GM19351 (cell line): Measurements from ENCODE around the gene KRTAP10-9.
"Not testable (repeated sequence)": the region's sequence is repeated elsewhere in the genome, so short reads cannot be mapped to it uniquely, and the experiment has no call there.

ENCODE experiments used
- ATAC-seq: cut with Tn5 transposase; IDR thresholded peaks from one replicate; pipeline ENCODE4 v1.9.1; 2021; ENCODE audit warnings: mild to moderate bottlenecking, moderate library complexity; ENCODE audit not compliant: unreplicated experiment

Gene KRTAP10-9, protein sequence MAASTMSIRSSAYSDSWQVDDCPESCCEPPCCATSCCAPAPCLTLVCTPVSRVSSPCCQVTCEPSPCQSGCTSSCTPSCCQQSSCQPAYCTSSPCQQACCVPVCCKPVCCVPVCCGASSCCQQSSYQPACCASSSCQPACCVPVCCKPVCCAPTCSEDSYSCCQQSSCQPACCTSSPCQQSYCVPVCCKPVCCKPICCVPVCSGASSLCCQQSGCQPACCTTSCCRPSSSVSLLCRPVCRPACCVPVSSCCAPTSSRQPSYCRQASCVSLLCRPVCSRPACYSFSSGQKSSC

DNA sequence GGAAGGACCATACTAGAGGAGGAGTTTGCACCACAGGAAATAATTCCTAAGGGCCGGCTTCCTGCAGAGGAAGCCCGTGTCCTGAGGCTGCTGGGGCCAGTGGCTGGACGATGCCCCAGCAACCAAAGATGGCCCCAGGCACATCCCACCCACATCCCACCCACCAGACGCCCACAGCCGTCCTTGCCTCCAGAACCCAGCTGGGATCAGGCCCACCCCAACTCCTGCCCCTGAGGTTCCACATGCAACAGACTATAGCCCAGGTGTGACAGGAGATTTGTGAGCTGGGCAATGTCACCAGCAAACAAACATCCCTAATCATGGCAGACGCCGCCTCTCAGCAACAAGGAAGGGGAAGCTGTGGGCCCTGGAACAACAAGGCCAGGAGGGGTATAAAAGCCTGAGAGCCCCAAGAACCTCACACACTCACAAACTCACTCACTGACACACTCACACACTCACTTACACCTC is at the start of gene KRTAP10-9:
TSS of gene KRTAP10-9 (plus strand) at position 421 of the 471 bp plus-strand sequence. CDS start 79 bp downstream, outside the sequence.
- no peak for ATAC-seq

DNA sequence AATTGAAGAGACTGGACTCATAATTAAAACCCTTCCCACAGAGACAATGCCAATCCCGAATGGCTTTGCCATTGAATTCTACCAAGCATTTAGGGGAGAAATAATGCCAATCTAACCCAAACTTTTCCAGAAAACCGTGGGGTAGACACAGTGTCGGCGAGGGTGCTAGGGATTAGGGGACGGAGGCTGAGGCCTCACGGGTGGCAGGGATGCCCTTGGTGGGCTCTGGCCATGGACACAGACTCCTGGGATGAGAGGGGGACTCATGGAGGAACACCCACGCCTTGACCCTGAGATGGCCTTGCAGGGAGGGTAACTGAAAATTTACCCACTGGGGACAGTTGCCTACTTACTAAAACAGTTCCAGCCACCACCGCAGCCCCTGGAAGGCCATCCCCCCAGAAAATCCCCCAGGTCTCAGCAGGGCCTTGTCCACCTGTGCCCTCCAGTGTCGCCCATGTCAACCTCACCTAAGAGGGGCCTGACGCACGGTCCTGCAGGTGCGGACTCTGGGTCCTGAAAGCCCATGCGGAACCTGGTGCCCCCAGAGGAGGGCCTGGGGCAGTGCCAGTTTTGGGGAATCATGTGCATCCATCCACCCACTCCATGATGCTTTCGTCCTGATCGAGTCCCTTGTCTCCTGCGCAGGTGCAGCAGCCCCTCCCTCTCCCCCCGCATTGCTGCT is 48.4 kb upstream of the KRTAP10-9 start:
- ATAC-seq: no peak

DNA sequence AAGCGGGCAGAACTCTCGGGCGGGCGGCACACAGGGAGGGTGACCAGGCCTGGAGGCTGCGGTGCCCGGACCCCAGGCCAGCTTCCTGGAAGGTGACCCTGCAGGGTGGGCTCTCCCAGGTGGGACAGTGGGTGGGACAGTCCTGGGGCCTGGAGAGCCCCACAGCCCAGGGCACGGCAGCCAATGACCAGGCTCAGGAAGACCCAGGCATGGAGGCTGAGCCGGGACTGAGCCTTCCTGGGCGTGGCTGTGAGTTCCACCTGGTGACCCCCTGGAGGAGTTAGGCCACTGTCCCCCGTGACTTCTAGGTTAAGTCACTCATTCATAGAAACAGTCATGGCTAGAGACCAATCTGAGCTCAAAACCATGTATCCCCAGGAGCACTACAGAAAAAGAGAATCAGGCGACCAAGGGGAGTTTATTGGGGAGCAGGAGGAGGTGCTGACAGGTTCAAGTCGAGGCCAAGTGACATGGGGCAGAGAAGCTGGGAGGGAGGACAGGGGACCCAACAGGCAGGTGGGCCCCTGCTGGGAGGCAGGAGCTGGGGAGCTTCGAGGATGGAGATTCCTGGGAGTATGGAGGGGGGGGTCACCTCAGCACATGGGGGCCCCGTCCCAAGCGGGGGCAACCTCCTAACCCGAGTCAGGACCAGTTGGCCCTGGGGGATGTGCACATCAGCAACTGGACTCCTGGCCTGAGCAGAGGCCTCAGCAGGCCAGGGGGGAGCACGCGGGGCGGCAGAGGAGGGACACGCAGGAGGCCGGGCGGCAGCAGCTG is 47.6 kb upstream of the KRTAP10-9 start:
- no peak for ATAC-seq

DNA sequence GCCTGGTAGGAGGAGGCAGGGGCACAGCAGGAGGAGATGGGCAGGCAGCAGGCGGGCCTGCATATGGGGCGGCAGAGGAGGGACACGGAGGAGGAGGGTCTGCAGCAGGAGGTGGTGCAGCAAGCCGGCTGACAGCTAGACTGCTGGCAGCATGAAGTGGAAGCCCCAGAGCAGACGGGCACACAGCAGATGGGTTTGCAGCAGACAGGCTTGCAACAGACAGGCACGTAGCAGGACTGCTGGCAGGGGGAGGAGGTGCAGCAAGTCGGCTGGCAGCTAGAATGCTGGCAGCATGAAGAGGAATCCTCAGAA is 47.1 kb upstream of the KRTAP10-9 start:
- ATAC-seq: no peak

GRCh38 chr21:44580231-44580821 is 46.6 kb upstream of the KRTAP10-9 start, which contains the start of gene KRTAP10-5:
Gene KRTAP10-5 (minus strand): TSS chr21:44580604. CDS start chr21:44580578, 26 bp downstream.
- ATAC-seq: not testable (repeated sequence)

DNA sequence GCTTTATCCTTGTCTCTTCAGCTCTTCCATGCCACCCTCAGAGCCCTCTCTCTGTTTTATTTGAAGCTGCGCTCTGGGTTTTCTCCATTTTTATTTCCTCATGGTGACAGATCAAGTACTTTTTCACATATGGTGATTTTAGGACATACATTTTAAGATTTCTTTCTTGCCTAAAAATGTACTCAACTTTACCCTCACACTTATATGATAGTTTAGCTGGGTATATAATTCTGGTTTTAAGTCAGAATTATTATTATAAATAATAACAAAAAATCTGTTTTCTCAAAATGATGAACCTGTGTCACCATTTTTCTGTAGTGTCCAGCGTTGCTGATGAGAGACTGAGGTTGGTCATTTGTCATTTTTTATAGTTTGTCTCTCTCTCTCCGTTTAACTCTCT is 45.7 kb upstream of the KRTAP10-9 start:
- ATAC-seq: no peak

DNA sequence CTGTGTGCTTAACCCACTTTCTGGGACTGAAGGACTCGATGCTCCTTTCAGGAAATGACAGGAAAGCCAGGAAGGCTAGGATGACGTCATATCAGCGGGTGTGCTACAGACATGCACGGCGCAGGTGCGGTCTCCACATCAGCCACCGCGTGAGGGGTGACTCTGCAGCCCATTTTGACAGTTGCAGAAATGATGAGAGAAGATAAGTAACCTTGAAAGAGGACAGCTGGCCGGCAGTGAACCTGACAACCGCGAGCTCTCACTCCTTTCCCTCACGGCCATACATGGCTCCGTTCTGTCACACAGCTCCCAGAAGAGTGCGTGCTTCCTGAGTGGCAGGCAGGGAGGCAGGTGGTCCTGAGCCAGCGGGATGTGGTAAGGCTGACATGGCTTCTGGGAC is 44.8 kb upstream of the KRTAP10-9 start:
- ATAC-seq: no peak

DNA sequence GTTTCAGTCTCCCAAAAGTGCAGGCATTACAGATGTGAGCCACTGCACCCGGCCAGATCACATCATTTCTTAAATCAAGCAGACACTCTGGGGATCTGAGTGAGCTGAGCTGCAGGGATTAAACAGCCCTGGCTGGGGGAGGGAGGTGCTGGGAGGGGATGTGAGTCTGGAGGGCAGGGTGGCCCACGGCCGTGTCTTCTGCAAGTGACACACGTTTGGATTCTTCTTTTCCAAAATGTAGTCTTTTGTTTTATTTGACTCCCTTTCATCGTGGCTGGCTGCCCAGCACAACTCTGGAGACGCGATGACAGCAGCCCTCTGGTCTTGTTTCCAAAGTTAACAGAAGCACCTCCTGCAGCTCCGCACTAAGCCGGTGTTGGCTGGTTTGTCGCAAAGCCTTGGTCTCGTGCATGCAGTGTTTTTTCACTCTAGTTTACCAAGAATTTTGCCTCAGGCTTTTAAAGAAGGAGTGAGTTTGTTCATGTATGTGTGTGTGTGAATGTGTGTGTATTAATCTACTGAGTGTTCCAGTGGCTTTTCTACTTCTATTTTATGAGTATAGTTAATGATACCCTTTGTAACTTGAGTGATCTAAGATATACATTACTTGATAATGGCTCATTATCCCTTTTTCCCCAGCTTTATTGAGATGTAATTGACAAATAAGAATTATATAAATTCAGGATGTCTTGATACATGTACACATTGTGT is 43.6 kb upstream of the KRTAP10-9 start:
- ATAC-seq: no peak

- no peak for ATAC-seq
Measured at GRCh38 chr21:44583800-44584147, 43.1 kb upstream of the KRTAP10-9 start.

DNA sequence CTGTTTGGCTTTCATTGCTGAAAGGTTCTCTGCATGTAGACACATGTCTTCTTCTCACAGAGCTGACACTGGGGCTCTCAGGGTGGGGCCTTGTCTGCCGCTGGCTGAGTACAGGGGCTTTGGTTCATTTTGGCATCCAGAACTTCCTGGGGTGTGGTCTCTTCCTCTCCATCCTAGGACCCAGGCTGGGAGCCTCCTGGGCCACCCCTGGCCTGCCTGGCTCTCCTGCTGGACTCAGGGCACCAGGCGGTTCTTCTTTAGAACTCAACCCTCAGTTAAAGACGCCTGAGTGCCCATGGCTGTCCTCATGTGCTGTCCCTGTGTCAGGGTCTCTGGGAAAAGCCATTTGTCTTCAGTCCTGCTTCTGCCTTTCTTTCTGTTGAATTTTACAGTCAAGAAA is 41.0 kb upstream of the KRTAP10-9 start:
- ATAC-seq: no peak

GRCh38 chr21:44589094-44589493 is 37.8 kb upstream of the KRTAP10-9 start:
- ATAC-seq: no peak

DNA sequence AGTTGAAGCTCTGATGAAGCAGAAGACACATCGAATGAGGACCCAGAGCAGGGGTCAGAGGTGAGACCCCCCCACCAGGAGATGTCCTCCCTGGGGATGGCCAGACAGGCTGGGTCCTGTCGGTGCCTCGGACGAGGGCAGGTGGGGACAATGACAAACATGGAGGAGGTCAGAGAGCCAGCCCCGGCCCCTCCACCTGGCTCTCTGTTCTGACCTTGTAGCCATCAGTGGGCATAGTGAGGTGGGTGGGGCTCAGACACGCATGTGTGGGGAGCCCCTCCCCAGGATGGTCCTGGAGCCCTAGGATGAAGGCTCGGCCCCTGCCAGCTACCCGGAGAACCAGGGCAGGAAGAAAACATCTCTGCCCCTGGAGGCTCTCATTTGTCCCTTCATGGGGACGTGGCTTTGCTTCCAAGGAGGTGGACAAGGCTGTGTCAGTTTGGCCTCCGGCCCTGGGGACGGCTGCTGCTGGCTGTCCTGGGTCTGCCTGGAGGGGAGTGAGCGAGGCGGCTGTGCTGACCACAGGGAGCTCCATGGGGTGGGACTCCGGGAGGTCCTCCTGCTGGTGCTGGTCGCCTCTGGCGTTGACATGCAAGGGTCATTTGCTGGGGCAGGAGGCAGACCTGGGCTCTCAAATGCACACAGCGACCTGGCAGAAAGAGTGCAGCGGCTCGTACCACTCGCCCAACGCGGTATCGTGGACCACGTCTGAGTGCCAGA is 37.1 kb upstream of the KRTAP10-9 start:
- ATAC-seq: no peak

DNA sequence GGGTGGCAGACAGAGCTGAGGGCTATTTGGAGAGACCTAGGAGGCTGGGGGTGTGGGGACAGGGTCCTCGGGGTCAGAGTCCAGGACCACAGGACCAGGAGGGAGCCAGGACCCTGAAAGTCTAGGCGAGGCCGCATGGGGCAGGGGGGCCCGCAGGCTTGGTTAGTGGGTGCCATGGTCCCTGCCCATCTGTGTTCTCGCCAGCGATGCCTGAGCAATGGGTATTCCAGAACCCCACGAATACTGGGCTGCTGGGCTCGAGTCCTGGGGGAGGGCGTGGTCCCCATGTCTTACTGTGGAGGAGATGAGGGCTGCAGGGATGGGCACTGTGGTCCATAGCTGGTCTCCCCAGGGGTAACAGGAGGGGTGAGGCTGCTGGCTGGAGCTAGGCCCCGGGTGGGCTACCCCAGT is 36.6 kb upstream of the KRTAP10-9 start:
- no peak for ATAC-seq

- ATAC-seq: not testable (repeated sequence)
Measured at GRCh38 chr21:44590897-44591800, 35.7 kb upstream of the KRTAP10-9 start.

DNA sequence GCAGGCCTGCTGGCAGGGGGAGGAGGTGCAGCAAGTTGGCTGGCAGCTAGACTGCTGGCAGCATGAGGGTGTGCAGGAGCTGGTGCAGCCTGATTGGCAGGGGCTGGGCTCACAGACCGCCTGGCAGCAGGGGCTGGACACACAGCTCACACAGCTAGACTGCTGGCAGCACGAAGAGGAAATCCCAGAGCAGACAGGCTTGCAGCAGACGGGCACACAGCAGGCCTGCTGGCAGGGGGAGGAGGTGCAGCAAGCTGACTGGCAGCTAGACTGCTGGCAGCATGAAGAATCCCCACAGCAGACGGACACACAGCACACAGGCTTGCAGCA is 35.1 kb upstream of the KRTAP10-9 start:
- ATAC-seq: not testable (repeated sequence)

DNA sequence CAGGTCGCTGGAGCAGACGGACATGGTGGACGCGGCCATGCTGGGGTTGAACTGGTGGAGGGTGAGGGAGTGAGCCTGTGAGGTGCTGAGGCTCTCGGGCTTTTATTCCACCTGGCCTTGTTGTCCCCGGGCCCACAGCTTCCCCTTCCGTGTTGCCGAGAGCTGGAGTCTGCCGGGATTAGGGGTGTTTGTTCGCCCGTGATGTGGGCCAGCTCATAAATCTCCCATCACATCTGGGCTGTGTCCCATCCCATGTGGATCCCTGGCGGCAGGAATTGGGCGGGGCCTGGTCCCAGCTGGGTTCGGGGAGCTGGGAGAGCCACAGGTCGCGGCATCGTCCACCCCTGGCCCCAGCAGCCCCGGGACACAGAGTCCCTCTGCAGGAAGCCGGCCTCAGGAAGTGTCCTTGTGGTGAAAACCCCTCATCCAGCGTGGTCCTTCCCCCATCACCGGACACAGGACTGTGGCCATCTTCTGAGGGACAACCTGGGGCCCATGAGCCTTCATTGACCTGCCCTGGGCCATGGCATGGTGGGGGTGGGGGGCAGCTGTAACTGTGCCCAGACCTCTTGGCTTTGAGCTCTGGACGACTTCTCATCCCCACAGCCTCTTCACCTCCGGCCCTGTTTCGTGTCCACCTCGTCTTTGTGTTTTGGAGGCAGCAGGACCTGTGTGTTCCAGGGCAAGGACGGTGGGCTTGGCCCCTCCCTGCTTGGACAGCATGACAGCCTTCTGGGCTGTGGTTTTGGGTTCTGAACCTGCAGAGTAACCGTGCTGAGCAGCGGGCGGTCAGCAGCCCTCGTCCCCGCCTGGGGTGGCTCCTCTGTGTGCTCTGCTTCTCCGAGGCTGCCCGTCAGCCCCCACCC is 34.2 kb upstream of the KRTAP10-9 start, which contains the start of gene KRTAP10-6:
TSS of gene KRTAP10-6 (minus strand) at position 60 of the 866 bp plus-strand sequence. CDS start at position 39, 21 bp downstream.
- ATAC-seq: no peak

GRCh38 chr21:44593598-44594405 is 33.1 kb upstream of the KRTAP10-9 start:
- no peak for ATAC-seq
